OCI-LY7 (cell line): Measurements from ENCODE around the gene RHOT2. TPM values are rescaled to one million over a fixed set of nuclear protein-coding genes. Genes with fewer than 3 reads are reported as not detected.

Experiments used
- BruUV-seq: library from RNA; stranded (reverse); fragments of 400-500 nt; replicated peaks from 2 replicates; lab custom pipeline; 2021; lab: Mats Ljungman, UMichigan
- CTCF ChIA-PET: fragments of 300-600 bp; sonication (Branson Sonifier 250); formaldehyde crosslinking; loops from one replicate; lab custom pipeline; 2022; ENCODE audit warnings: antibody characterized with exemption; ENCODE audit not compliant: unreplicated experiment; lab: Charles Lee
- POLR2A ChIA-PET: fragments of 300-600 bp; sonication (Branson Sonifier 250); formaldehyde crosslinking; loops from one replicate; lab custom pipeline; 2022; ENCODE audit warnings: antibody characterized with exemption; lab: Charles Lee
- DNase-seq: peaks from one replicate; pipeline ENCODE4 v3.0.0-alpha.2; 2015; ENCODE audit warnings: low spot score
- H2AFZ ChIP-seq: fragments of 200-600 bp; sonication (generic), shearing (Covaris generic); 2 replicates; pipeline ENCODE4 v1.6.1; 2014; ENCODE audit warnings: mild to moderate bottlenecking, antibody characterized with exemption, low read length, moderate library complexity
- H3K27ac ChIP-seq: fragments of 200-600 bp; sonication (generic); 2 replicates; pipeline ENCODE4 v1.5.1; 2014; ENCODE audit warnings: mixed run types, low read depth, mild to moderate bottlenecking, moderate library complexity, low read length, inconsistent platforms; ENCODE audit not compliant: poor library complexity, severe bottlenecking
- H3K36me3 ChIP-seq: fragments of 200-600 bp; sonication (generic); 2 replicates; pipeline ENCODE4 v1.6.1; 2014; ENCODE audit warnings: mild to moderate bottlenecking, antibody characterized with exemption, low read length, moderate library complexity, mixed read lengths; ENCODE audit not compliant: insufficient read depth
- H3K4me1 ChIP-seq: fragments of 200-600 bp; sonication (generic); 2 replicates; pipeline ENCODE4 v1.5.1; 2014; ENCODE audit warnings: mild to moderate bottlenecking, low read length; ENCODE audit not compliant: insufficient read depth, poor library complexity, severe bottlenecking
- H3K4me2 ChIP-seq: fragments of 200-600 bp; sonication (generic); 2 replicates; pipeline ENCODE4 v1.6.1; 2014; ENCODE audit warnings: mild to moderate bottlenecking, low read length
- H3K4me3 ChIP-seq: fragments of 200-600 bp; sonication (generic); 2 replicates; pipeline ENCODE4 v1.5.1; 2014; ENCODE audit warnings: mild to moderate bottlenecking, low read depth, low read length; ENCODE audit not compliant: poor library complexity, severe bottlenecking
- H3K79me2 ChIP-seq: fragments of 200-600 bp; sonication (generic); 2 replicates; pipeline ENCODE4 v1.6.1; 2016; ENCODE audit warnings: low read depth, mild to moderate bottlenecking, low read length, moderate library complexity, mixed read lengths; ENCODE audit not compliant: insufficient read depth
- H3K9me2 ChIP-seq: fragments of 200-600 bp; sonication (generic); 2 replicates; pipeline ENCODE4 v1.6.1; 2016; ENCODE audit warnings: mild to moderate bottlenecking, low read length, mixed read lengths; ENCODE audit not compliant: insufficient read depth
- H3K9me3 ChIP-seq: fragments of 200-600 bp; sonication (generic); 2 replicates; pipeline ENCODE4 v1.6.1; 2014; ENCODE audit warnings: mild to moderate bottlenecking, mixed run types, low read length, mixed read lengths
- H4K20me1 ChIP-seq: fragments of 200-600 bp; sonication (generic); 2 replicates; pipeline ENCODE4 v1.6.1; 2014; ENCODE audit warnings: mild to moderate bottlenecking, antibody characterized with exemption, low read length, moderate library complexity, mixed read lengths; ENCODE audit not compliant: insufficient read depth
- EZH2phosphoT487 ChIP-seq: fragments of 200-600 bp; sonication (generic); IDR thresholded peaks from 2 replicates; pipeline ENCODE4 v1.6.1; 2018; ENCODE audit warnings: low read depth, borderline replicate concordance, mild to moderate bottlenecking, mixed run types, antibody characterized with exemption, low read length, moderate library complexity, mixed read lengths
- intact Hi-C: fragments of 100-400 bp; cut with micrococcal nuclease; formaldehyde crosslinking; loops from one replicate; pipeline ENCODE4 v1.10.0; 2022; ENCODE audit not compliant: unreplicated experiment
- total RNA-seq, 2 experiments: library from RNA; depleted of rRNA in 1 of 2; stranded (reverse); fragments of >200 nt in 1 of 2; shearing (Covaris generic) in 1 of 2; gene quantifications; 2 replicates each; pipeline ENCODE4 v1.2.3, GENCODE V29; 2014 to 2022
- TF ChIP-seq, protein P1 (sequence below): fragments of 200-600 bp; sonication (generic); conservative IDR thresholded peaks from 2 replicates; pipeline ENCODE4 v1.5.1; 2014; ENCODE audit warnings: mild to moderate bottlenecking, antibody characterized with exemption, low read length, moderate library complexity, mixed read lengths

Gene RHOT2
- total RNA-seq, 2 experiments from 2014 or later, result 133 to 136 TPM

DNA sequence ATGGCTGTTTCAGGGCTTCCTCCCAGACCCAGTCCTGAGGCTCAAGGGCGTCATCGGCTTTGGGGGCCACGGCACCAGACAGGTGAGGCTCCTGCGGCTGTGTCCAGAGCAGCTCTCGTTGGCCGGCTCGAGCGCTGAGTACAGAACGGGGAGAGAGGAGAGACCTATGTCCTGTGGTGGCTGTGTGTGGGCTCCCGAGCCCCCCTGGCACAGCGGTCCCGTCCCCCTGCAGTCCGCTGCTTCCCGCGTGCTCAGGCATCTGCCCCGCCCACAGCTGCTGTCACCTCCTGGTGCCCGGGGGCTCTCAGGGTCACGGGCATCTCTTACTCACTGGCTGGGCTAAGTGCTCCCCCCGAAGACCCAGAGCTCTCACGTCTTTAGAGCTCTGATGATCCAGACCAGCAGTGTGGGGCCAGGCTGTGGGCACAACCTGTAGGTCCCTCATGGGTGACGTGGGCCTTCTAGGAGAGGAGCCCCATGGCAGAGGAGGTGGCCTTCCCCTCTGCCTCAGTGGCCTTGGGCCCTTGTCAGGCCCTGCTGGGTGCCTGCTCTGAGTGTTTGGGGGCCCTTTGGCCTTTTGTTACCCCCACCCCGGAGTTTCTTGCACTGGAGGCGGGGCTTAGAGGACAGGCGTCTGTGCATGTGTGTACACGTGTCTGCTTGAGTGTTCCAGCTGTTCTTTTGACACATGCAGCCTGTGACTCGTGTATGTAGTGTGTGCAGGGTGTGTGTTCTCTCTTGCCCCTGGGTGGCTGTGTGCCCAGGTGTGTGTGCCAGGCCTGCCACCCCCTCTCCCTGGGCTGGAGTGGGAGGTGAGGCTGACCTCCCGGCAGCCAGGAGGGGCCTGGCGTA is 15.3 kb upstream of the RHOT2 start:
- Histone ChIP-seq H4K20me1 (no peaks in the 10 kb centered on the region), H3K9me2 (no peaks in the 10 kb centered on the region), H2AFZ (no peak overlapping the region), H3K36me3 (peaks cover 31% of the 10 kb centered on the region; the same call in 1 of the 2 replicates), H3K4me1 (peaks cover 22% of the 10 kb centered on the region), H3K79me2 (peaks cover 4% of the 10 kb centered on the region; the same call in 1 of the 2 replicates), H3K9me3 (no peaks in the 10 kb centered on the region), H3K4me3 (no peak overlapping the region), H3K4me2 (no peak overlapping the region), H3K27ac (no peak overlapping the region)
- TF ChIP-seq, protein P1, sequence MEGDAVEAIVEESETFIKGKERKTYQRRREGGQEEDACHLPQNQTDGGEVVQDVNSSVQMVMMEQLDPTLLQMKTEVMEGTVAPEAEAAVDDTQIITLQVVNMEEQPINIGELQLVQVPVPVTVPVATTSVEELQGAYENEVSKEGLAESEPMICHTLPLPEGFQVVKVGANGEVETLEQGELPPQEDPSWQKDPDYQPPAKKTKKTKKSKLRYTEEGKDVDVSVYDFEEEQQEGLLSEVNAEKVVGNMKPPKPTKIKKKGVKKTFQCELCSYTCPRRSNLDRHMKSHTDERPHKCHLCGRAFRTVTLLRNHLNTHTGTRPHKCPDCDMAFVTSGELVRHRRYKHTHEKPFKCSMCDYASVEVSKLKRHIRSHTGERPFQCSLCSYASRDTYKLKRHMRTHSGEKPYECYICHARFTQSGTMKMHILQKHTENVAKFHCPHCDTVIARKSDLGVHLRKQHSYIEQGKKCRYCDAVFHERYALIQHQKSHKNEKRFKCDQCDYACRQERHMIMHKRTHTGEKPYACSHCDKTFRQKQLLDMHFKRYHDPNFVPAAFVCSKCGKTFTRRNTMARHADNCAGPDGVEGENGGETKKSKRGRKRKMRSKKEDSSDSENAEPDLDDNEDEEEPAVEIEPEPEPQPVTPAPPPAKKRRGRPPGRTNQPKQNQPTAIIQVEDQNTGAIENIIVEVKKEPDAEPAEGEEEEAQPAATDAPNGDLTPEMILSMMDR, result no peak
- TF ChIP-seq EZH2phosphoT487, result no peak
- intact Hi-C loops, result no loop called here
- ChIA-PET CTCF (no interaction called here), POLR2A (no interaction called here)
- DNase-seq, result no peak
- BruUV-seq, result no TSS peak

GRCh38 chr16:654034-654433 is 13.9 kb upstream of the RHOT2 start:
- no TSS peak for BruUV-seq
- intact Hi-C loops, result no loop called here

More at GRCh38 chr16:654034-654433, 13.9 kb upstream of the RHOT2 start:
- H3K9me3 ChIP-seq, result no peaks in the 10 kb centered on the region
- no peak overlapping the region for H3K4me2 ChIP-seq
- no peaks in the 10 kb centered on the region for H3K9me2 ChIP-seq
- DNase-seq, result no peak
- CTCF ChIA-PET, result no interaction called here
- POLR2A ChIA-PET, result no interaction called here
- H3K36me3 ChIP-seq, result peaks cover 41% of the 10 kb centered on the region; the same call in 1 of the 2 replicates
- no peaks in the 10 kb centered on the region for H4K20me1 ChIP-seq
- TF ChIP-seq, protein P1, result no peak
- TF ChIP-seq EZH2phosphoT487, result no peak
- H2AFZ ChIP-seq, result no peak overlapping the region
- no peak overlapping the region for H3K27ac ChIP-seq
- no peak overlapping the region for H3K4me3 ChIP-seq
- H3K4me1 ChIP-seq, result peaks cover 13% of the 10 kb centered on the region
- peaks cover 4% of the 10 kb centered on the region; the same call in 1 of the 2 replicates for H3K79me2 ChIP-seq
